GM12872 (cell line): ENCODE results near the gene CLRN2.

Experiments used
- CTCF ChIP-seq: IDR thresholded peaks from 3 replicates; pipeline ENCODE4 v1.5.1; 2011; ENCODE audit warnings: low read depth, mild to moderate bottlenecking, low read length, moderate library complexity; ENCODE audit not compliant: insufficient read depth

CLRN2 gene

GRCh38 chr4:17561195-17561909 lies 46.4 kb downstream of the CLRN2 start:
- no peak for TF ChIP-seq CTCF

GRCh38 chr4:17562157-17562556 lies 47.2 kb downstream of the CLRN2 start:
- TF ChIP-seq CTCF, result peak; percentile 38; the same call in 2 of the 3 replicates

- no peak for TF ChIP-seq CTCF
These were observed 50.9 kb downstream of the CLRN2 start for GRCh38 chr4:17565846-17566245.

- no peak for TF ChIP-seq CTCF
These were observed 52.3 kb downstream of the CLRN2 start for GRCh38 chr4:17567271-17567670.

GRCh38 chr4:17574206-17574605 lies 59.2 kb downstream of the CLRN2 start:
- no peak for TF ChIP-seq CTCF
